Right lung (tissue), 5 donors: ENCODE results near the gene ATF6. TPM values are rescaled to one million over a fixed set of nuclear protein-coding genes. Genes with fewer than 3 reads are reported as not detected.

ENCODE experiments used
- DNase-seq, 2 donors: peaks; one replicate each; pipeline ENCODE4 v3.0.0-alpha.2; 2013
- polyA plus RNA-seq, 5 donors: library from polyadenylated mRNA; unstranded; fragments of 120-200 nt; gene quantifications; one replicate each; pipeline versions ENCODE4 v1.2.1 to v1.2.3, GENCODE V29; 2013; ENCODE audit warnings: inconsistent platforms in 1 of 5, low replicate concordance in 1 of 5; ENCODE audit not compliant: insufficient read length in 5 of 5, insufficient read depth in 1 of 5

Gene ATF6
- polyA plus RNA-seq, 5 donors = 20.7 to 32.9 (median 29.8) TPM

- DNase-seq = no peak
Observed at GRCh38 chr1:161884475-161884874, 118.4 kb downstream of the ATF6 start.

- no peak for DNase-seq
Observed at GRCh38 chr1:161885003-161885402, 118.9 kb downstream of the ATF6 start.

GRCh38 chr1:161885759-161886158, 119.6 kb downstream of the ATF6 start:
- no peak for DNase-seq

GRCh38 chr1:161886589-161886988, 120.5 kb downstream of the ATF6 start:
- no peak for DNase-seq

GRCh38 chr1:161887730-161888287, 121.7 kb downstream of the ATF6 start:
- DNase-seq = no peak

GRCh38 chr1:161890574-161890973, 124.5 kb downstream of the ATF6 start:
- no peak for DNase-seq

GRCh38 chr1:161899091-161899490, 133.0 kb downstream of the ATF6 start:
- DNase-seq = no peak

- no peak for DNase-seq
Observed at GRCh38 chr1:161900160-161900559, 134.0 kb downstream of the ATF6 start.

GRCh38 chr1:161902182-161902581, 136.1 kb downstream of the ATF6 start:
- no peak for DNase-seq

GRCh38 chr1:161905269-161905884, 139.3 kb downstream of the ATF6 start:
- no peak for DNase-seq

GRCh38 chr1:161907265-161907664, 141.1 kb downstream of the ATF6 start:
- DNase-seq = no peak

GRCh38 chr1:161908264-161908663, 142.1 kb downstream of the ATF6 start:
- no peak for DNase-seq

GRCh38 chr1:161910604-161911003, 144.5 kb downstream of the ATF6 start:
- DNase-seq = no peak

- DNase-seq = no peak
Observed at GRCh38 chr1:161913482-161914140, 147.5 kb downstream of the ATF6 start.

GRCh38 chr1:161914595-161914994, 148.5 kb downstream of the ATF6 start:
- DNase-seq = no peak

- DNase-seq = no peak
Observed at GRCh38 chr1:161915051-161915503, 149.0 kb downstream of the ATF6 start.

- no peak for DNase-seq
Observed at GRCh38 chr1:161915978-161916377, 149.9 kb downstream of the ATF6 start.

GRCh38 chr1:161919229-161919628, 153.1 kb downstream of the ATF6 start:
- no peak for DNase-seq

GRCh38 chr1:161921491-161921890, 155.4 kb downstream of the ATF6 start:
- no peak for DNase-seq

GRCh38 chr1:161921990-161922389, 155.9 kb downstream of the ATF6 start:
- DNase-seq = no peak

- no peak for DNase-seq
Observed at GRCh38 chr1:161928056-161928455, 161.9 kb downstream of the ATF6 start.

GRCh38 chr1:161929137-161929536, 163.0 kb downstream of the ATF6 start:
- no peak for DNase-seq

- DNase-seq = no peak
Observed at GRCh38 chr1:161930064-161930463, 163.9 kb downstream of the ATF6 start.
